GDM1 (cell line): ENCODE data around the gene C11orf58.

Experiments
- DNase-seq: peaks from one replicate; lab custom pipeline; 2025; lab: John Stamatoyannopoulos, UW

The C11orf58 gene

GRCh38 chr11:16767957-16768356, 29.5 kb downstream of the C11orf58 start:
- no peak for DNase-seq

- DNase-seq = no peak
Observed at GRCh38 chr11:16769386-16769785, 30.9 kb downstream of the C11orf58 start.

GRCh38 chr11:16770016-16770415, 31.6 kb downstream of the C11orf58 start:
- DNase-seq = no peak

- no peak for DNase-seq
Observed at GRCh38 chr11:16771350-16772140, 33.1 kb downstream of the C11orf58 start.

- no peak for DNase-seq
Observed at GRCh38 chr11:16772141-16772512, 33.7 kb downstream of the C11orf58 start.

- no peak for DNase-seq
Observed at GRCh38 chr11:16773981-16774935, 35.8 kb downstream of the C11orf58 start.

GRCh38 chr11:16774936-16775613, 36.6 kb downstream of the C11orf58 start:
- DNase-seq = no peak

- no peak for DNase-seq
Observed at GRCh38 chr11:16775614-16776283, 37.3 kb downstream of the C11orf58 start.

GRCh38 chr11:16776711-16777612, 38.5 kb downstream of the C11orf58 start:
- DNase-seq = no peak

- no peak for DNase-seq
Observed at GRCh38 chr11:16777613-16777975, 39.1 kb downstream of the C11orf58 start.

- DNase-seq = no peak
Observed at GRCh38 chr11:16778286-16778685, 39.8 kb downstream of the C11orf58 start.

- DNase-seq = no peak
Observed at GRCh38 chr11:16778876-16779275, 40.4 kb downstream of the C11orf58 start.

- peak; percentile 34 for DNase-seq
Observed at GRCh38 chr11:16779436-16779835, 41.0 kb downstream of the C11orf58 start.

- no peak for DNase-seq
Observed at GRCh38 chr11:16780146-16780545, 41.7 kb downstream of the C11orf58 start.

- DNase-seq = no peak
Observed at GRCh38 chr11:16780698-16781550, 42.5 kb downstream of the C11orf58 start.

- DNase-seq = no peak
Observed at GRCh38 chr11:16781936-16782919, 43.8 kb downstream of the C11orf58 start.

GRCh38 chr11:16783321-16783801, 44.9 kb downstream of the C11orf58 start:
- no peak for DNase-seq

- DNase-seq = no peak
Observed at GRCh38 chr11:16784097-16784496, 45.6 kb downstream of the C11orf58 start.
